Measurements from ENCODE around the gene POLR2I. TPM values are rescaled to one million over a fixed set of nuclear protein-coding genes. Genes with fewer than 3 reads are reported as not detected.
"Not testable (repeated sequence)": the region's sequence is repeated elsewhere in the genome, so short reads cannot be mapped to it uniquely, and the experiment has no call there.

The POLR2I gene
- total RNA-seq, 1 experiment from 2014 or later, result 174 TPM

DNA sequence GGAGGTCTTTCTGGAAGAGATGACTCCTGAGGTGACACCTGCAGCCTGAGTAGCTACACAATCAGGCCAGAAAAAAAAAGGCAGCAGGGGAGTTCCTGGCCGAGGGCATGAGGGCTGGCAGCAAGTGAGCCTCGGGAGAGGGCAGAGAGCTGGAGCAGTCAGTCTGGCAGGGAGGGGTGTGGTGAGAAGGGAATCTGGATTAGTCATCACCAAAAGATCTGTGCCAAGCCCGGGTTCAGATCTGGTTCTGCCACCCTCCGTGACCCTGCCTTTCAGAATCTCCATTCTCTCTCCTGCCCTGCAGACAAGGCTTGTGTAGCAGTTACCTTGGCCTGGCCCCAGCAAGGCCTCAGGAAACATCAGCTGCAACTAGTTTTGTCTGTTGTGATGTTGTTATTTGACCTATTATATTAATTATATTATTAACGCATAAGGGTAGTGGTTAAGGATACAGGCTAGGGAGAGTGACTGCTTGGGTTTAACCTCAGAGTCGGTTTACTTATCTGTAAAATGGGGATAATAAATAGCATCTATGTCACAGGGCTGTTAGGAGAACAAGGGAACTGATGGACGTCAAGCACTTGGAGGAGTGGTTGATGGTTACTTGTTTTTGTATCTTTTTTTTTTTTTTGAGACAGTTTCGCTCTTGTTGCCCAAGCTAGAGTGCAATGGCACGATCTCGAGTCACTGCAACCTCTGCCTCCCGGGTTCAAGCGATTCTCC lies 22.4 kb upstream of the POLR2I start:
- peak; percentile 10 for ATAC-seq

DNA sequence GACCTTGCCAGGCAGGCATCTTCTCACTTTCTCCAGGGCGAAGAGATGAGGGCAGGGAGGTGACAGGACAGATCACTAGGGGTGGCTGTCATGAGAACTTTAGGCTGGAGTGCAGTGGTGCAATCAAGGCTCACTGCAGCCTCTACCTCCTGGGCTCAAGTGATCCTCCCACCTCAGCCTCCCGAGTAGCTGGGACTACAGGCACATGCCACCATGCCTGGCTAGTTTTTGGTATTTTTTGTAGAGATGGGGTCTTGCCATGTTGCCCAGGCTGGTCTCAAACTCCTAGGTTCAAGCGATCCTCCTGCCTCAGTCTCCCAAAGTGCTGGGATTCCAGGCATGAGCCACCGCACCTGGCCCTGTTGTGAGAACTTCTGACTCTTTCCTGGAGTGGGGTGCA lies 20.2 kb upstream of the POLR2I start:
- H3K36me3 ChIP-seq (ENCODE audit: control insufficient read depth, insufficient read depth, low read length); POLR2A ChIA-PET; H3K4me3 ChIP-seq (ENCODE audit: low read depth in 2 of 2, low read length in 2 of 2); intact Hi-C loops (cut with micrococcal nuclease; ENCODE audit: unreplicated experiment); CTCF ChIA-PET; DNase-seq (ENCODE audit: low read depth, low spot score); H3K9me3 ChIP-seq (ENCODE audit: control insufficient read depth, insufficient read depth, low read depth, low read length); in situ Hi-C loops (cut with HindIII; ENCODE audit: low pct_unique_long_range_greater_than_20kb, low sequenced_read_pairs); BruUV-seq (replicated peaks); H3K27me3 ChIP-seq (ENCODE audit: control insufficient read depth, insufficient read depth, low read length); ATAC-seq: not testable (repeated sequence)
- H3K27ac ChIP-seq (ENCODE audit: low read length), result peak overlapping the region; percentile 19; the same call in 1 of the 2 replicates
- peaks cover 30% of the 10 kb centered on the region for H3K4me1 ChIP-seq (ENCODE audit: control insufficient read depth, insufficient read depth, low read length)

More for the DNA sequence above, 22.4 kb upstream of the POLR2I start:
- intact Hi-C loops (cut with micrococcal nuclease; ENCODE audit: unreplicated experiment), result no loop called here
- peak; percentile 59 for DNase-seq (ENCODE audit: low read depth, low spot score)
- POLR2A ChIA-PET, result interaction anchor here (0.5 to 0.8 kb wide), 2 partner anchors 9 to 81 kb away, joined by 5 read pairs; no protein-coding TSS in a partner anchor
- H3K27me3 ChIP-seq (ENCODE audit: control insufficient read depth, insufficient read depth, low read length), result no peaks in the 10 kb centered on the region
- H3K9me3 ChIP-seq (ENCODE audit: control insufficient read depth, insufficient read depth, low read depth, low read length), result no peaks in the 10 kb centered on the region
- peaks cover 32% of the 10 kb centered on the region for H3K4me1 ChIP-seq (ENCODE audit: control insufficient read depth, insufficient read depth, low read length)
- in situ Hi-C loops (cut with HindIII; ENCODE audit: low pct_unique_long_range_greater_than_20kb, low sequenced_read_pairs), result no loop called here
- CTCF ChIA-PET, result interaction anchor here (0.8 to 1.5 kb wide), 2 partner anchors 9 to 43 kb away, joined by 3 to 4 read pairs; no protein-coding TSS in a partner anchor
- H3K27ac ChIP-seq (ENCODE audit: low read length), result peak overlapping the region; percentile 77
- H3K4me3 ChIP-seq (ENCODE audit: low read depth in 2 of 2, low read length in 2 of 2), result peak overlapping the region in 1 of 2 experiments; percentile 46; a peak in 2 of 4 replicates
- H3K36me3 ChIP-seq (ENCODE audit: control insufficient read depth, insufficient read depth, low read length), result no peaks in the 10 kb centered on the region; the same call in 1 of the 2 replicates
- TF ChIP-seq TCF7L2 (IDR thresholded peaks at IDR 0.05; ENCODE audit: low read depth, low read length) (no peak), POLR2AphosphoS5 (IDR thresholded peaks at IDR 0.05; ENCODE audit: low read depth, low read length) (peak; percentile 43; the same call in 1 of the 2 replicates)
- BruUV-seq (replicated peaks), result no TSS peak

DNA sequence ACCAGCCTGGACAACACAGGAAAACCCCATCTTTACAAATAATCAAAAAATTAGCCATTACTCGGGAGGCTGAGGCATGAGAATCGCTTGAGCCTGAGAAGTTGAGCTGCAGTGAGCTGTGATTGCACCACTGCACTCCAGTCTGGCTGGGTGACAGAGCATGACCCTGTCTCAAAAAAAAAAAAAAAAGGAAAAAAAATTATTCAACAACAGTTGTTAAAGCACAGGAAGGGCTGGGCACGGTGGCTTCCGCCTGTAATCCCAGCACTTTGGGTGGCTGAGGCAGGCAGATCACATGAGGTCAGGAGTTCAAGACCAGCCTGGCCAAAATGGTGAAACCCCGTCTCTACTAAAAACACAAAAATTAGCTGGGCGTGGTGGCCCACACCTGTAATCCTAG lies 16.5 kb upstream of the POLR2I start:
- H3K27me3 ChIP-seq (ENCODE audit: control insufficient read depth, insufficient read depth, low read length); ATAC-seq; H3K4me3 ChIP-seq (ENCODE audit: low read depth in 2 of 2, low read length in 2 of 2); H3K36me3 ChIP-seq (ENCODE audit: control insufficient read depth, insufficient read depth, low read length); H3K27ac ChIP-seq (ENCODE audit: low read length); intact Hi-C loops (cut with micrococcal nuclease; ENCODE audit: unreplicated experiment); H3K9me3 ChIP-seq (ENCODE audit: control insufficient read depth, insufficient read depth, low read depth, low read length); DNase-seq (ENCODE audit: low read depth, low spot score); BruUV-seq (replicated peaks); POLR2A ChIA-PET; in situ Hi-C loops (cut with HindIII; ENCODE audit: low pct_unique_long_range_greater_than_20kb, low sequenced_read_pairs): not testable (repeated sequence)
- CTCF ChIA-PET, result interaction anchor here (0.6 kb wide), 1 partner anchor 51 kb away, joined by 5 read pairs; no protein-coding TSS in a partner anchor
- peaks cover 23% of the 10 kb centered on the region for H3K4me1 ChIP-seq (ENCODE audit: control insufficient read depth, insufficient read depth, low read length)

DNA sequence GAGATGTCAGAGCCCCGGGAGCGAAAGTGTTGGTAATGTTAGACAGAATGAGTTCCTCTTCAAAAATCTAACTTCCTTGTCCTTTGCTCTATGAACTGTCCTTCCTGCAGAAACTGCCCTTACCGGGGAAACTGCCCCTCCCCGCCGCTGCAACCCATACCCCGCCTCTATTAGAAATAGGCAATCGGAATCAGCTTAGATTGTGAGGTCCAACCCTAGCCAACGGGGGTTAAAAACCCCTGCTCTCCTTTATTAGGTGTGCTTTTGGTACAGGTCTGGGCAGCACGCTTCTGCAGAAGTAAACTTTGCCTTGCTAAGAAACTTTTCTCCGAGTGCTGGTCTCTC lies 13.7 kb upstream of the POLR2I start:
- TF ChIP-seq, protein P1, sequence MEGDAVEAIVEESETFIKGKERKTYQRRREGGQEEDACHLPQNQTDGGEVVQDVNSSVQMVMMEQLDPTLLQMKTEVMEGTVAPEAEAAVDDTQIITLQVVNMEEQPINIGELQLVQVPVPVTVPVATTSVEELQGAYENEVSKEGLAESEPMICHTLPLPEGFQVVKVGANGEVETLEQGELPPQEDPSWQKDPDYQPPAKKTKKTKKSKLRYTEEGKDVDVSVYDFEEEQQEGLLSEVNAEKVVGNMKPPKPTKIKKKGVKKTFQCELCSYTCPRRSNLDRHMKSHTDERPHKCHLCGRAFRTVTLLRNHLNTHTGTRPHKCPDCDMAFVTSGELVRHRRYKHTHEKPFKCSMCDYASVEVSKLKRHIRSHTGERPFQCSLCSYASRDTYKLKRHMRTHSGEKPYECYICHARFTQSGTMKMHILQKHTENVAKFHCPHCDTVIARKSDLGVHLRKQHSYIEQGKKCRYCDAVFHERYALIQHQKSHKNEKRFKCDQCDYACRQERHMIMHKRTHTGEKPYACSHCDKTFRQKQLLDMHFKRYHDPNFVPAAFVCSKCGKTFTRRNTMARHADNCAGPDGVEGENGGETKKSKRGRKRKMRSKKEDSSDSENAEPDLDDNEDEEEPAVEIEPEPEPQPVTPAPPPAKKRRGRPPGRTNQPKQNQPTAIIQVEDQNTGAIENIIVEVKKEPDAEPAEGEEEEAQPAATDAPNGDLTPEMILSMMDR (IDR thresholded peaks at IDR 0.05), result no peak
- no peak for TF ChIP-seq SIN3A (IDR thresholded peaks at IDR 0.05; ENCODE audit: borderline replicate concordance, insufficient read depth, low read depth, low read length)
- no peak for TF ChIP-seq POLR2AphosphoS5 (IDR thresholded peaks at IDR 0.05; ENCODE audit: low read depth, low read length)
- TF ChIP-seq, protein P2, sequence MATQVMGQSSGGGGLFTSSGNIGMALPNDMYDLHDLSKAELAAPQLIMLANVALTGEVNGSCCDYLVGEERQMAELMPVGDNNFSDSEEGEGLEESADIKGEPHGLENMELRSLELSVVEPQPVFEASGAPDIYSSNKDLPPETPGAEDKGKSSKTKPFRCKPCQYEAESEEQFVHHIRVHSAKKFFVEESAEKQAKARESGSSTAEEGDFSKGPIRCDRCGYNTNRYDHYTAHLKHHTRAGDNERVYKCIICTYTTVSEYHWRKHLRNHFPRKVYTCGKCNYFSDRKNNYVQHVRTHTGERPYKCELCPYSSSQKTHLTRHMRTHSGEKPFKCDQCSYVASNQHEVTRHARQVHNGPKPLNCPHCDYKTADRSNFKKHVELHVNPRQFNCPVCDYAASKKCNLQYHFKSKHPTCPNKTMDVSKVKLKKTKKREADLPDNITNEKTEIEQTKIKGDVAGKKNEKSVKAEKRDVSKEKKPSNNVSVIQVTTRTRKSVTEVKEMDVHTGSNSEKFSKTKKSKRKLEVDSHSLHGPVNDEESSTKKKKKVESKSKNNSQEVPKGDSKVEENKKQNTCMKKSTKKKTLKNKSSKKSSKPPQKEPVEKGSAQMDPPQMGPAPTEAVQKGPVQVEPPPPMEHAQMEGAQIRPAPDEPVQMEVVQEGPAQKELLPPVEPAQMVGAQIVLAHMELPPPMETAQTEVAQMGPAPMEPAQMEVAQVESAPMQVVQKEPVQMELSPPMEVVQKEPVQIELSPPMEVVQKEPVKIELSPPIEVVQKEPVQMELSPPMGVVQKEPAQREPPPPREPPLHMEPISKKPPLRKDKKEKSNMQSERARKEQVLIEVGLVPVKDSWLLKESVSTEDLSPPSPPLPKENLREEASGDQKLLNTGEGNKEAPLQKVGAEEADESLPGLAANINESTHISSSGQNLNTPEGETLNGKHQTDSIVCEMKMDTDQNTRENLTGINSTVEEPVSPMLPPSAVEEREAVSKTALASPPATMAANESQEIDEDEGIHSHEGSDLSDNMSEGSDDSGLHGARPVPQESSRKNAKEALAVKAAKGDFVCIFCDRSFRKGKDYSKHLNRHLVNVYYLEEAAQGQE (IDR thresholded peaks at IDR 0.05; ENCODE audit: insufficient read depth in 1 of 2, low read depth in 2 of 2, low read length in 1 of 2), result no peak
- TF ChIP-seq TCF7L2 (IDR thresholded peaks at IDR 0.05; ENCODE audit: low read depth, low read length), result no peak
- Histone ChIP-seq H3K9me3 (ENCODE audit: control insufficient read depth, insufficient read depth, low read depth, low read length) (no peaks in the 10 kb centered on the region), H3K4me1 (ENCODE audit: control insufficient read depth, insufficient read depth, low read length) (peaks cover 17% of the 10 kb centered on the region), H3K27me3 (ENCODE audit: control insufficient read depth, insufficient read depth, low read length) (no peaks in the 10 kb centered on the region), H3K27ac (ENCODE audit: low read length) (peak overlapping the region; percentile 94), H3K36me3 (ENCODE audit: control insufficient read depth, insufficient read depth, low read length) (peaks cover 9% of the 10 kb centered on the region; the same call in 1 of the 2 replicates), H3K4me3 (ENCODE audit: low read depth in 2 of 2, low read length in 2 of 2) (peak overlapping the region; percentile 60 to 77)
- DNase-seq (ENCODE audit: low read depth, low spot score) (no peak), ATAC-seq (peak; percentile 10)
- no TSS peak for BruUV-seq (replicated peaks)
- ChIA-PET CTCF (interaction anchor here (0.6 to 1.5 kb wide), 7 partner anchors 8 to 41 kb away, joined by 3 to 7 read pairs (median 4); partner anchors contain the start of genes CAPNS1 and POLR2I), POLR2A (interaction anchor here (0.6 to 1.0 kb wide), 3 partner anchors 9 to 49 kb away, joined by 3 to 8 read pairs (median 5); partner anchors contain the start of gene POLR2I)
- intact Hi-C loops (cut with micrococcal nuclease; ENCODE audit: unreplicated experiment) (no loop called here), in situ Hi-C loops (cut with HindIII; ENCODE audit: low pct_unique_long_range_greater_than_20kb, low sequenced_read_pairs) (no loop called here)
